HL-60/S4 treated with retinoic acid at 250 ng/mL for 4 days and 3 days (cell line): ENCODE data around the gene PDCD6IP.
"Not testable (repeated sequence)": the region's sequence is repeated elsewhere in the genome, so short reads cannot be mapped to it uniquely, and the experiment has no call there.

Experiments used
- in situ Hi-C: fragments of 300-500 bp; cut with MboI; formaldehyde crosslinking; loops from 2 replicates; pipeline ENCODE4 v1.7.0; 2022; ENCODE audit warnings: low sequenced_read_pairs

PDCD6IP gene

GRCh38 chr3:33791477-33792166, 6.8 kb upstream of the PDCD6IP start:
- in situ Hi-C loops, result loop anchor here (25.0 kb wide), 1 partner anchor 154 kb away; no protein-coding TSS in a partner anchor

- in situ Hi-C loops, result loop anchor here (25.0 kb wide), 1 partner anchor 155 kb away; no protein-coding TSS in a partner anchor
Measured at GRCh38 chr3:33792167-33792892, 6.1 kb upstream of the PDCD6IP start.

- in situ Hi-C loops, result loop anchor here (25.0 kb wide), 1 partner anchor 158 kb away; no protein-coding TSS in a partner anchor
Measured at GRCh38 chr3:33795131-33795530, 3.3 kb upstream of the PDCD6IP start.

GRCh38 chr3:33795856-33796536, 2.4 kb upstream of the PDCD6IP start:
- in situ Hi-C loops, result loop anchor here (25.0 kb wide), 1 partner anchor 159 kb away; no protein-coding TSS in a partner anchor

GRCh38 chr3:33798113-33798417, 365 bp upstream of the PDCD6IP start:
- in situ Hi-C loops, result loop anchor here (25.0 kb wide), 1 partner anchor 161 kb away; no protein-coding TSS in a partner anchor

- in situ Hi-C loops, result loop anchor here (25.0 kb wide), 1 partner anchor 162 kb away; no protein-coding TSS in a partner anchor
Measured at GRCh38 chr3:33799202-33799551, 747 bp downstream of the PDCD6IP start.

GRCh38 chr3:33803252-33803651, 4.8 kb downstream of the PDCD6IP start:
- in situ Hi-C loops, result no loop called here

GRCh38 chr3:33803894-33804526, 5.6 kb downstream of the PDCD6IP start:
- in situ Hi-C loops, result no loop called here

- in situ Hi-C loops, result no loop called here
Measured at GRCh38 chr3:33807191-33807590, 8.8 kb downstream of the PDCD6IP start.

GRCh38 chr3:33808559-33808958, 10.1 kb downstream of the PDCD6IP start:
- in situ Hi-C loops, result no loop called here

GRCh38 chr3:33810545-33810944, 12.1 kb downstream of the PDCD6IP start:
- in situ Hi-C loops, result no loop called here

GRCh38 chr3:33821989-33822388, 23.6 kb downstream of the PDCD6IP start:
- in situ Hi-C loops, result no loop called here

- in situ Hi-C loops, result no loop called here
Measured at GRCh38 chr3:33823821-33824220, 25.4 kb downstream of the PDCD6IP start.

GRCh38 chr3:33825111-33825510, 26.7 kb downstream of the PDCD6IP start:
- in situ Hi-C loops, result no loop called here

- in situ Hi-C loops, result no loop called here
Measured at GRCh38 chr3:33826206-33826605, 27.8 kb downstream of the PDCD6IP start.

- in situ Hi-C loops, result no loop called here
Measured at GRCh38 chr3:33826688-33827087, 28.3 kb downstream of the PDCD6IP start.

GRCh38 chr3:33829720-33830119, 31.3 kb downstream of the PDCD6IP start:
- in situ Hi-C loops, result no loop called here

- in situ Hi-C loops, result no loop called here
Measured at GRCh38 chr3:33831053-33831452, 32.6 kb downstream of the PDCD6IP start.

- in situ Hi-C loops, result no loop called here
Measured at GRCh38 chr3:33833408-33834095, 35.1 kb downstream of the PDCD6IP start.

GRCh38 chr3:33834096-33834453, 35.6 kb downstream of the PDCD6IP start:
- in situ Hi-C loops, result no loop called here

GRCh38 chr3:33837182-33837581, 38.8 kb downstream of the PDCD6IP start:
- in situ Hi-C loops, result not testable (repeated sequence)
